ENCODE measurements around the gene ZSWIM5.
"Not testable (repeated sequence)": the region's sequence is repeated elsewhere in the genome, so short reads cannot be mapped to it uniquely, and the experiment has no call there.

Gene ZSWIM5

GRCh38 chr1:45016090-45016697 lies 190.2 kb downstream of the ZSWIM5 start:
- DNase-seq = peak; percentile 10

- peak; percentile 1 for DNase-seq
These were observed 190.7 kb downstream of the ZSWIM5 start for GRCh38 chr1:45015683-45016082.

- DNase-seq = peak; percentile 86
These were observed 191.9 kb downstream of the ZSWIM5 start for GRCh38 chr1:45014321-45015028.

GRCh38 chr1:45013551-45014209 lies 192.7 kb downstream of the ZSWIM5 start:
- peak; percentile 24 for DNase-seq

- peak; percentile 65 for DNase-seq
These were observed 193.6 kb downstream of the ZSWIM5 start for GRCh38 chr1:45012639-45013278.

GRCh38 chr1:45011837-45012638 lies 194.4 kb downstream of the ZSWIM5 start, which contains the start of gene UROD:
Gene UROD, plus strand, starts transcription at chr1:45012254. Its CDS starts 12 bp downstream, at chr1:45012266.
- DNase-seq = peak; percentile 93

- DNase-seq = peak; percentile 82
These were observed 195.3 kb downstream of the ZSWIM5 start, which contains the start of gene HECTD3 for GRCh38 chr1:45010855-45011811. Gene HECTD3, minus strand, starts transcription at chr1:45011324. Its CDS starts 67 bp downstream, at chr1:45011257.

GRCh38 chr1:45009956-45010854 lies 196.2 kb downstream of the ZSWIM5 start:
- DNase-seq = peak; percentile 39

- DNase-seq = peak; percentile 18
These were observed 197.0 kb downstream of the ZSWIM5 start for GRCh38 chr1:45009296-45009865.

- peak; percentile 20 for DNase-seq
These were observed 197.9 kb downstream of the ZSWIM5 start for GRCh38 chr1:45008516-45008915.

- no peak for DNase-seq
These were observed 198.3 kb downstream of the ZSWIM5 start for GRCh38 chr1:45008076-45008475.

GRCh38 chr1:45007311-45007710 lies 199.1 kb downstream of the ZSWIM5 start:
- peak; percentile 11 for DNase-seq

GRCh38 chr1:45005761-45006160 lies 200.6 kb downstream of the ZSWIM5 start:
- DNase-seq = peak; percentile 10

- peak; percentile 17 for DNase-seq
These were observed 202.0 kb downstream of the ZSWIM5 start for GRCh38 chr1:45004281-45004920.

GRCh38 chr1:45003741-45004140 lies 202.7 kb downstream of the ZSWIM5 start:
- no peak for DNase-seq

GRCh38 chr1:45002650-45003645 lies 203.5 kb downstream of the ZSWIM5 start:
- DNase-seq = no peak

- not testable (repeated sequence) for DNase-seq
These were observed 204.8 kb downstream of the ZSWIM5 start for GRCh38 chr1:45001576-45001975.

- no peak for DNase-seq
These were observed 205.4 kb downstream of the ZSWIM5 start for GRCh38 chr1:45001011-45001481.
